Activated CD8-positive, alpha-beta memory T cell treated with anti-CD3 and anti-CD28 coated beads, Interleukin-2, amount 10 ng/mL, durations not matched to agents 7 days and 5 days (primary cell): Measurements from ENCODE around the gene PTPRM. TPM values are rescaled to one million over a fixed set of nuclear protein-coding genes. Genes with fewer than 3 reads are reported as not detected.

ENCODE experiments used
- ATAC-seq: fragments of 150-1000 bp; cut with Tn5 transposase; one replicate; pipeline ENCODE4 v1.10.0; 2021; ENCODE audit warnings: moderate library complexity
- CTCF ChIA-PET: fragments of 350-600 bp; sonication (Branson Sonifier 250); formaldehyde crosslinking; loops from one replicate; lab custom pipeline; 2021; ENCODE audit warnings: antibody characterized with exemption; lab: Charles Lee
- DNase-seq: peaks from one replicate; pipeline ENCODE4 v3.0.0-alpha.2; 2020
- H3K27ac Mint-ChIP-seq: one replicate; pipeline ENCODE4 v1.8.0; 2021; ENCODE audit warnings: mild to moderate bottlenecking, mixed read lengths
- H3K27me3 Mint-ChIP-seq: one replicate; pipeline ENCODE4 v1.8.0; 2021; ENCODE audit warnings: mixed read lengths
- H3K36me3 Mint-ChIP-seq: one replicate; pipeline ENCODE4 v1.8.0; 2021; ENCODE audit warnings: mild to moderate bottlenecking, mixed read lengths
- H3K4me1 Mint-ChIP-seq: one replicate; pipeline ENCODE4 v1.8.0; 2021; ENCODE audit warnings: mixed read lengths
- H3K4me3 Mint-ChIP-seq: one replicate; pipeline ENCODE4 v1.8.0; 2021; ENCODE audit warnings: mild to moderate bottlenecking, moderate library complexity, mixed read lengths
- H3K9me3 Mint-ChIP-seq: one replicate; pipeline ENCODE4 v1.8.0; 2022; ENCODE audit warnings: low read depth, mixed read lengths
- total RNA-seq, 2 experiments: library from RNA; stranded (reverse); gene quantifications; one replicate each; pipeline ENCODE4 v1.2.3, GENCODE V29; 2021

Gene PTPRM
- total RNA-seq, 2 experiments from 2014 or later, result 3.1 to 5.7 TPM

- no peaks in the 10 kb centered on the region for H3K4me1 Mint-ChIP-seq
- no peaks in the 10 kb centered on the region for H3K9me3 Mint-ChIP-seq
- no peak for ATAC-seq
Observed at GRCh38 chr18:7830468-7830867, 263.4 kb downstream of the PTPRM start.

GRCh38 chr18:7839548-7839947 is 272.4 kb downstream of the PTPRM start:
- DNase-seq, result no peak
- Mint-ChIP-seq H3K27ac (no peak overlapping the region), H3K4me1 (no peaks in the 10 kb centered on the region), H3K9me3 (peaks cover 8% of the 10 kb centered on the region), H3K36me3 (no peaks in the 10 kb centered on the region), H3K27me3 (no peaks in the 10 kb centered on the region), H3K4me3 (no peak overlapping the region)
- CTCF ChIA-PET, result no interaction called here
- ATAC-seq, result no peak

More at GRCh38 chr18:7830468-7830867, 263.4 kb downstream of the PTPRM start:
- Mint-ChIP-seq H3K27me3 (no peaks in the 10 kb centered on the region), H3K27ac (no peak overlapping the region), H3K4me3 (no peak overlapping the region), H3K36me3 (no peaks in the 10 kb centered on the region)
- no peak for DNase-seq
- CTCF ChIA-PET, result no interaction called here

GRCh38 chr18:7840411-7840810 is 273.3 kb downstream of the PTPRM start:
- H3K4me1 Mint-ChIP-seq, result no peaks in the 10 kb centered on the region
- no peak overlapping the region for H3K4me3 Mint-ChIP-seq
- no peaks in the 10 kb centered on the region for H3K27me3 Mint-ChIP-seq
- no peaks in the 10 kb centered on the region for H3K36me3 Mint-ChIP-seq
- CTCF ChIA-PET, result no interaction called here
- ATAC-seq, result no peak
- peaks cover 12% of the 10 kb centered on the region for H3K9me3 Mint-ChIP-seq
- H3K27ac Mint-ChIP-seq, result no peak overlapping the region
- DNase-seq, result no peak

- H3K27ac Mint-ChIP-seq, result no peak overlapping the region
- CTCF ChIA-PET, result no interaction called here
- peaks cover 11% of the 10 kb centered on the region for H3K9me3 Mint-ChIP-seq
- no peak overlapping the region for H3K4me3 Mint-ChIP-seq
- ATAC-seq (no peak), DNase-seq (no peak)
- no peaks in the 10 kb centered on the region for H3K4me1 Mint-ChIP-seq
- H3K36me3 Mint-ChIP-seq, result no peaks in the 10 kb centered on the region
- no peaks in the 10 kb centered on the region for H3K27me3 Mint-ChIP-seq
Observed at GRCh38 chr18:7844017-7844416, 276.9 kb downstream of the PTPRM start.

- CTCF ChIA-PET, result no interaction called here
- Mint-ChIP-seq H3K4me1 (no peaks in the 10 kb centered on the region), H3K9me3 (peaks cover 11% of the 10 kb centered on the region), H3K27ac (no peak overlapping the region), H3K36me3 (no peaks in the 10 kb centered on the region), H3K4me3 (no peak overlapping the region), H3K27me3 (no peaks in the 10 kb centered on the region)
- ATAC-seq (no peak), DNase-seq (no peak)
Observed at GRCh38 chr18:7844418-7844817, 277.3 kb downstream of the PTPRM start.

- H3K27me3 Mint-ChIP-seq, result no peaks in the 10 kb centered on the region
- CTCF ChIA-PET, result no interaction called here
- H3K9me3 Mint-ChIP-seq, result peaks cover 11% of the 10 kb centered on the region
- ATAC-seq (no peak), DNase-seq (no peak)
- H3K27ac Mint-ChIP-seq, result no peak overlapping the region
- H3K36me3 Mint-ChIP-seq, result no peaks in the 10 kb centered on the region
- no peak overlapping the region for H3K4me3 Mint-ChIP-seq
- no peaks in the 10 kb centered on the region for H3K4me1 Mint-ChIP-seq
Observed at GRCh38 chr18:7846335-7846734, 279.2 kb downstream of the PTPRM start.

GRCh38 chr18:7847357-7848053 is 280.4 kb downstream of the PTPRM start:
- Mint-ChIP-seq H3K4me3 (no peak overlapping the region), H3K4me1 (no peaks in the 10 kb centered on the region), H3K27me3 (no peaks in the 10 kb centered on the region), H3K27ac (no peak overlapping the region), H3K9me3 (peaks cover 14% of the 10 kb centered on the region), H3K36me3 (no peaks in the 10 kb centered on the region)
- DNase-seq, result no peak
- no peak for ATAC-seq
- CTCF ChIA-PET, result no interaction called here

- H3K27me3 Mint-ChIP-seq, result no peaks in the 10 kb centered on the region
- H3K4me1 Mint-ChIP-seq, result no peaks in the 10 kb centered on the region
- CTCF ChIA-PET, result no interaction called here
- no peak overlapping the region for H3K27ac Mint-ChIP-seq
- no peaks in the 10 kb centered on the region for H3K36me3 Mint-ChIP-seq
- no peak overlapping the region for H3K4me3 Mint-ChIP-seq
- H3K9me3 Mint-ChIP-seq, result peaks cover 14% of the 10 kb centered on the region
- DNase-seq (no peak), ATAC-seq (no peak)
Observed at GRCh38 chr18:7848054-7848412, 280.9 kb downstream of the PTPRM start.

GRCh38 chr18:7850446-7850845 is 283.3 kb downstream of the PTPRM start:
- no peak for ATAC-seq
- CTCF ChIA-PET, result no interaction called here

GRCh38 chr18:7855028-7855427 is 287.9 kb downstream of the PTPRM start:
- Mint-ChIP-seq H3K4me1 (no peaks in the 10 kb centered on the region), H3K27ac (no peak overlapping the region), H3K36me3 (no peaks in the 10 kb centered on the region), H3K27me3 (no peaks in the 10 kb centered on the region), H3K4me3 (no peak overlapping the region), H3K9me3 (peaks cover 6% of the 10 kb centered on the region)
- CTCF ChIA-PET, result no interaction called here
- DNase-seq (no peak), ATAC-seq (no peak)

More at GRCh38 chr18:7850446-7850845, 283.3 kb downstream of the PTPRM start:
- Mint-ChIP-seq H3K9me3 (peaks cover 9% of the 10 kb centered on the region), H3K27ac (no peak overlapping the region), H3K4me3 (no peak overlapping the region), H3K36me3 (no peaks in the 10 kb centered on the region), H3K4me1 (no peaks in the 10 kb centered on the region), H3K27me3 (no peaks in the 10 kb centered on the region)
- no peak for DNase-seq

GRCh38 chr18:7855671-7856070 is 288.6 kb downstream of the PTPRM start:
- no peaks in the 10 kb centered on the region for H3K4me1 Mint-ChIP-seq
- no peaks in the 10 kb centered on the region for H3K36me3 Mint-ChIP-seq
- CTCF ChIA-PET, result no interaction called here
- no peak for ATAC-seq
- H3K27ac Mint-ChIP-seq, result no peak overlapping the region
- DNase-seq, result no peak
- H3K27me3 Mint-ChIP-seq, result no peaks in the 10 kb centered on the region
- H3K4me3 Mint-ChIP-seq, result no peak overlapping the region
- H3K9me3 Mint-ChIP-seq, result peaks cover 6% of the 10 kb centered on the region

- CTCF ChIA-PET, result no interaction called here
- Mint-ChIP-seq H3K36me3 (no peaks in the 10 kb centered on the region), H3K27me3 (no peaks in the 10 kb centered on the region), H3K9me3 (peaks cover 4% of the 10 kb centered on the region), H3K4me1 (no peaks in the 10 kb centered on the region), H3K4me3 (no peak overlapping the region), H3K27ac (no peak overlapping the region)
- no peak for DNase-seq
- no peak for ATAC-seq
Observed at GRCh38 chr18:7856116-7856515, 289.0 kb downstream of the PTPRM start.

GRCh38 chr18:7856733-7857132 is 289.6 kb downstream of the PTPRM start:
- DNase-seq (no peak), ATAC-seq (no peak)
- Mint-ChIP-seq H3K9me3 (peaks cover 3% of the 10 kb centered on the region), H3K4me1 (no peaks in the 10 kb centered on the region), H3K27ac (no peak overlapping the region), H3K36me3 (no peaks in the 10 kb centered on the region), H3K4me3 (no peak overlapping the region), H3K27me3 (no peaks in the 10 kb centered on the region)
- CTCF ChIA-PET, result no interaction called here

GRCh38 chr18:7857562-7857961 is 290.4 kb downstream of the PTPRM start:
- Mint-ChIP-seq H3K27me3 (no peaks in the 10 kb centered on the region), H3K4me1 (no peaks in the 10 kb centered on the region), H3K36me3 (no peaks in the 10 kb centered on the region), H3K9me3 (no peaks in the 10 kb centered on the region), H3K4me3 (no peak overlapping the region), H3K27ac (no peak overlapping the region)
- ATAC-seq (no peak), DNase-seq (no peak)
- CTCF ChIA-PET, result no interaction called here

- Mint-ChIP-seq H3K4me1 (no peaks in the 10 kb centered on the region), H3K4me3 (no peak overlapping the region), H3K27ac (no peak overlapping the region), H3K36me3 (no peaks in the 10 kb centered on the region), H3K27me3 (no peaks in the 10 kb centered on the region), H3K9me3 (no peaks in the 10 kb centered on the region)
- no peak for ATAC-seq
- CTCF ChIA-PET, result no interaction called here
- no peak for DNase-seq
Observed at GRCh38 chr18:7859122-7859521, 292.0 kb downstream of the PTPRM start.
